Measurements from ENCODE around the gene RHOT1.
"Not testable (repeated sequence)": the region's sequence is repeated elsewhere in the genome, so short reads cannot be mapped to it uniquely, and the experiment has no call there.

RHOT1 gene

GRCh38 chr17:32124985-32125847, 17.1 kb upstream of the RHOT1 start:
- DNase-seq (ENCODE audit: low read depth, low spot score): no peak

- no peak for DNase-seq (ENCODE audit: low read depth, low spot score)
These were observed 16.5 kb upstream of the RHOT1 start for GRCh38 chr17:32125848-32126153.

- no peak for DNase-seq (ENCODE audit: low read depth, low spot score)
These were observed 16.0 kb upstream of the RHOT1 start for GRCh38 chr17:32126325-32126724.

- no peak for DNase-seq (ENCODE audit: low read depth, low spot score)
These were observed 15.6 kb upstream of the RHOT1 start for GRCh38 chr17:32126746-32127145.

GRCh38 chr17:32127158-32127897, 15.0 kb upstream of the RHOT1 start:
- DNase-seq (ENCODE audit: low read depth, low spot score): no peak

- not testable (repeated sequence) for DNase-seq (ENCODE audit: low read depth, low spot score)
These were observed 13.8 kb upstream of the RHOT1 start for GRCh38 chr17:32128470-32128869.

GRCh38 chr17:32135497-32136117, 6.7 kb upstream of the RHOT1 start:
- not testable (repeated sequence) for DNase-seq (ENCODE audit: low read depth, low spot score)

- DNase-seq (ENCODE audit: low read depth, low spot score): no peak
These were observed 5.4 kb upstream of the RHOT1 start for GRCh38 chr17:32136856-32137255.

- not testable (repeated sequence) for DNase-seq (ENCODE audit: low read depth, low spot score)
These were observed 2.8 kb upstream of the RHOT1 start for GRCh38 chr17:32139504-32139903.

- no peak for DNase-seq (ENCODE audit: low read depth, low spot score)
These were observed 1.0 kb upstream of the RHOT1 start for GRCh38 chr17:32141258-32141657.

GRCh38 chr17:32141679-32142037, 644 bp upstream of the RHOT1 start:
- DNase-seq (ENCODE audit: low read depth, low spot score): no peak

- DNase-seq (ENCODE audit: low read depth, low spot score): no peak
These were observed 690 bp downstream of the RHOT1 start for GRCh38 chr17:32142857-32143526.

- DNase-seq (ENCODE audit: low read depth, low spot score): no peak
These were observed 1.2 kb downstream of the RHOT1 start for GRCh38 chr17:32143527-32143870.

GRCh38 chr17:32144442-32144841, 2.1 kb downstream of the RHOT1 start:
- not testable (repeated sequence) for DNase-seq (ENCODE audit: low read depth, low spot score)

- DNase-seq (ENCODE audit: low read depth, low spot score): no peak
These were observed 6.0 kb downstream of the RHOT1 start for GRCh38 chr17:32148351-32148750.

- DNase-seq (ENCODE audit: low read depth, low spot score): no peak
These were observed 8.1 kb downstream of the RHOT1 start for GRCh38 chr17:32150358-32150757.

GRCh38 chr17:32152130-32152529, 9.8 kb downstream of the RHOT1 start:
- DNase-seq (ENCODE audit: low read depth, low spot score): no peak

- DNase-seq (ENCODE audit: low read depth, low spot score): no peak
These were observed 13.6 kb downstream of the RHOT1 start for GRCh38 chr17:32155896-32156295.

- no peak for DNase-seq (ENCODE audit: low read depth, low spot score)
These were observed 14.4 kb downstream of the RHOT1 start for GRCh38 chr17:32156656-32157055.

GRCh38 chr17:32157225-32157624, 14.9 kb downstream of the RHOT1 start:
- no peak for DNase-seq (ENCODE audit: low read depth, low spot score)

GRCh38 chr17:32158870-32159585, 16.7 kb downstream of the RHOT1 start:
- no peak for DNase-seq (ENCODE audit: low read depth, low spot score)
